WTC11 (cell line): ENCODE results near the gene DUSP6. TPM values are rescaled to one million over a fixed set of nuclear protein-coding genes. Genes with fewer than 3 reads are reported as not detected.

Experiments used
- ATAC-seq: fragments of 200-7000 bp; cut with Tn5 transposase; 2 replicates; pipeline ENCODE4 v1.10.0; 2021; ENCODE audit warnings: mild to moderate bottlenecking, moderate library complexity
- CTCF ChIA-PET: fragments of 300-600 bp; sonication (Branson Sonifier 250); formaldehyde crosslinking; loops from one replicate; lab custom pipeline; 2021; ENCODE audit warnings: antibody characterized with exemption; lab: Charles Lee
- POLR2A ChIA-PET: fragments of 350-600 bp; sonication (Branson Sonifier 250); formaldehyde crosslinking; loops from one replicate; lab custom pipeline; 2021; ENCODE audit warnings: antibody characterized with exemption; lab: Charles Lee
- DNase-seq: peaks from one replicate; pipeline ENCODE4 v3.0.0; 2021; ENCODE audit warnings: low spot score
- H3K27ac Mint-ChIP-seq: 2 replicates; pipeline ENCODE4 v1.8.0; 2021; ENCODE audit warnings: mixed read lengths
- H3K27me3 Mint-ChIP-seq: 2 replicates; pipeline ENCODE4 v1.8.0; 2021; ENCODE audit warnings: low read depth, mild to moderate bottlenecking, moderate library complexity, mixed read lengths
- H3K36me3 Mint-ChIP-seq: 2 replicates; pipeline ENCODE4 v1.8.0; 2021; ENCODE audit warnings: mixed read lengths
- H3K4me1 Mint-ChIP-seq: 2 replicates; pipeline ENCODE4 v1.8.0; 2022; ENCODE audit warnings: mixed read lengths
- H3K4me3 Mint-ChIP-seq: 2 replicates; pipeline ENCODE4 v1.8.0; 2021; ENCODE audit warnings: mild to moderate bottlenecking, moderate library complexity, mixed read lengths
- H3K9me3 Mint-ChIP-seq: 2 replicates; pipeline ENCODE4 v1.8.0; 2021; ENCODE audit warnings: mixed read lengths
- AR ChIP-seq: fragments of 250-450 bp; sonication (Bioruptor Pico); IDR thresholded peaks from 2 replicates; pipeline ENCODE4 v1.9.0; 2021; ENCODE audit warnings: mild to moderate bottlenecking
- ELF4 ChIP-seq: sonication (generic); formaldehyde crosslinking; IDR thresholded peaks from 2 replicates; pipeline ENCODE4 v1.8.1; 2022; ENCODE audit warnings: low read depth, mild to moderate bottlenecking, moderate library complexity, missing genetic modification reagents
- ETV6 ChIP-seq: sonication (generic); formaldehyde crosslinking; IDR thresholded peaks from 2 replicates; pipeline ENCODE4 v1.8.1; 2022; ENCODE audit warnings: mild to moderate bottlenecking, missing genetic modification reagents
- FOXP1 ChIP-seq: sonication (generic); formaldehyde crosslinking; IDR thresholded peaks from 2 replicates; pipeline ENCODE4 v1.8.0; 2022; ENCODE audit warnings: missing genetic modification reagents, mild to moderate bottlenecking, moderate library complexity, borderline replicate concordance
- HMGA2 ChIP-seq: fragments of 250-450 bp; sonication (Bioruptor Pico); IDR thresholded peaks from 2 replicates; pipeline ENCODE4 v1.4.0; 2021; ENCODE audit warnings: mild to moderate bottlenecking, moderate library complexity
- IRF1 ChIP-seq: sonication (generic); formaldehyde crosslinking; IDR thresholded peaks from 2 replicates; pipeline ENCODE4 v1.8.0; 2023; ENCODE audit warnings: missing genetic modification reagents
- NFYB ChIP-seq: sonication (generic); formaldehyde crosslinking; conservative IDR thresholded peaks from 2 replicates; pipeline ENCODE4 v1.8.0; 2022; ENCODE audit warnings: low read depth, missing genetic modification reagents
- SP1 ChIP-seq: sonication (generic); formaldehyde crosslinking; conservative IDR thresholded peaks from 2 replicates; pipeline ENCODE4 v1.8.1; 2022; ENCODE audit warnings: missing genetic modification reagents
- TCF7 ChIP-seq: sonication (generic); formaldehyde crosslinking; IDR thresholded peaks from 2 replicates; pipeline ENCODE4 v1.8.0; 2022; ENCODE audit warnings: mild to moderate bottlenecking, low read depth, missing genetic modification reagents, moderate library complexity
- TEAD1 ChIP-seq: sonication (generic); formaldehyde crosslinking; IDR thresholded peaks from 2 replicates; pipeline ENCODE4 v1.8.0; 2022; ENCODE audit warnings: mild to moderate bottlenecking, missing genetic modification reagents
- ZBTB43 ChIP-seq: sonication (generic); formaldehyde crosslinking; IDR thresholded peaks from 2 replicates; pipeline ENCODE4 v1.8.1; 2023; ENCODE audit warnings: mild to moderate bottlenecking, missing genetic modification reagents
- ZNF263 ChIP-seq: sonication (generic); formaldehyde crosslinking; IDR thresholded peaks from 2 replicates; pipeline ENCODE4 v1.8.1; 2022; ENCODE audit warnings: low read depth, mild to moderate bottlenecking, moderate library complexity, missing genetic modification reagents
- ZNF423 ChIP-seq: fragments of 250-450 bp; sonication (Bioruptor Pico); IDR thresholded peaks from 2 replicates; pipeline ENCODE4 v2.1.2; 2022; ENCODE audit warnings: mild to moderate bottlenecking, moderate library complexity
- ZNF532 ChIP-seq: fragments of 250-450 bp; sonication (Bioruptor Pico); IDR thresholded peaks from 2 replicates; pipeline ENCODE4 v1.9.0; 2021; ENCODE audit warnings: mild to moderate bottlenecking, borderline replicate concordance
- total RNA-seq: library from RNA; stranded (reverse); gene quantifications from 3 replicates; pipeline ENCODE4 v1.2.3, GENCODE V29; 2021
- TF ChIP-seq, protein P1 (sequence below): sonication (generic); formaldehyde crosslinking; conservative IDR thresholded peaks from 2 replicates; pipeline ENCODE4 v1.8.1; 2023; ENCODE audit warnings: mild to moderate bottlenecking, low read depth, missing genetic modification reagents, moderate library complexity
- TF ChIP-seq, protein P2 (sequence below): sonication (generic); formaldehyde crosslinking; IDR thresholded peaks from 2 replicates; pipeline ENCODE4 v1.8.1; 2023; ENCODE audit warnings: mild to moderate bottlenecking, missing genetic modification reagents, moderate library complexity
- TF ChIP-seq, protein P3 (sequence below): sonication (generic); formaldehyde crosslinking; conservative IDR thresholded peaks from 2 replicates; pipeline ENCODE4 v1.8.1; 2022; ENCODE audit warnings: mild to moderate bottlenecking, missing genetic modification reagents
- TF ChIP-seq, protein P4 (sequence below): fragments of 200-600 bp; IDR thresholded peaks from 2 replicates; pipeline ENCODE4 v1.8.0; 2022; ENCODE audit warnings: antibody characterized with exemption

Gene DUSP6
- total RNA-seq, 1 experiment from 2014 or later = 245 TPM

- no peaks in the 10 kb centered on the region for H3K36me3 Mint-ChIP-seq
- POLR2A ChIA-PET = no interaction called here
- TF ChIP-seq, protein P1, sequence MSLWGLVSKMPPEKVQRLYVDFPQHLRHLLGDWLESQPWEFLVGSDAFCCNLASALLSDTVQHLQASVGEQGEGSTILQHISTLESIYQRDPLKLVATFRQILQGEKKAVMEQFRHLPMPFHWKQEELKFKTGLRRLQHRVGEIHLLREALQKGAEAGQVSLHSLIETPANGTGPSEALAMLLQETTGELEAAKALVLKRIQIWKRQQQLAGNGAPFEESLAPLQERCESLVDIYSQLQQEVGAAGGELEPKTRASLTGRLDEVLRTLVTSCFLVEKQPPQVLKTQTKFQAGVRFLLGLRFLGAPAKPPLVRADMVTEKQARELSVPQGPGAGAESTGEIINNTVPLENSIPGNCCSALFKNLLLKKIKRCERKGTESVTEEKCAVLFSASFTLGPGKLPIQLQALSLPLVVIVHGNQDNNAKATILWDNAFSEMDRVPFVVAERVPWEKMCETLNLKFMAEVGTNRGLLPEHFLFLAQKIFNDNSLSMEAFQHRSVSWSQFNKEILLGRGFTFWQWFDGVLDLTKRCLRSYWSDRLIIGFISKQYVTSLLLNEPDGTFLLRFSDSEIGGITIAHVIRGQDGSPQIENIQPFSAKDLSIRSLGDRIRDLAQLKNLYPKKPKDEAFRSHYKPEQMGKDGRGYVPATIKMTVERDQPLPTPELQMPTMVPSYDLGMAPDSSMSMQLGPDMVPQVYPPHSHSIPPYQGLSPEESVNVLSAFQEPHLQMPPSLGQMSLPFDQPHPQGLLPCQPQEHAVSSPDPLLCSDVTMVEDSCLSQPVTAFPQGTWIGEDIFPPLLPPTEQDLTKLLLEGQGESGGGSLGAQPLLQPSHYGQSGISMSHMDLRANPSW = no peak
- TF ChIP-seq, protein P2, sequence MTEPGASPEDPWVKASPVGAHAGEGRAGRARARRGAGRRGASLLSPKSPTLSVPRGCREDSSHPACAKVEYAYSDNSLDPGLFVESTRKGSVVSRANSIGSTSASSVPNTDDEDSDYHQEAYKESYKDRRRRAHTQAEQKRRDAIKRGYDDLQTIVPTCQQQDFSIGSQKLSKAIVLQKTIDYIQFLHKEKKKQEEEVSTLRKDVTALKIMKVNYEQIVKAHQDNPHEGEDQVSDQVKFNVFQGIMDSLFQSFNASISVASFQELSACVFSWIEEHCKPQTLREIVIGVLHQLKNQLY (CRISPR knock-in tag) = no peak
- TF ChIP-seq ETV6 (no peak), ZNF532 (CRISPR knock-in tag) (no peak), HMGA2 (CRISPR knock-in tag) (no peak), ZNF423 (CRISPR knock-in tag) (no peak), FOXP1 (CRISPR knock-in tag) (no peak), SP1 (CRISPR knock-in tag) (no peak), ZBTB43 (CRISPR knock-in tag) (no peak), AR (CRISPR knock-in tag) (no peak), ELF4 (CRISPR knock-in tag) (no peak), IRF1 (CRISPR knock-in tag) (no peak), TEAD1 (CRISPR knock-in tag) (no peak), ZNF263 (CRISPR knock-in tag) (no peak), NFYB (CRISPR knock-in tag) (no peak), TCF7 (no peak)
- TF ChIP-seq, protein P3, sequence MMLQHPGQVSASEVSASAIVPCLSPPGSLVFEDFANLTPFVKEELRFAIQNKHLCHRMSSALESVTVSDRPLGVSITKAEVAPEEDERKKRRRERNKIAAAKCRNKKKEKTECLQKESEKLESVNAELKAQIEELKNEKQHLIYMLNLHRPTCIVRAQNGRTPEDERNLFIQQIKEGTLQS (CRISPR knock-in tag) = no peak
- TF ChIP-seq, protein P4, sequence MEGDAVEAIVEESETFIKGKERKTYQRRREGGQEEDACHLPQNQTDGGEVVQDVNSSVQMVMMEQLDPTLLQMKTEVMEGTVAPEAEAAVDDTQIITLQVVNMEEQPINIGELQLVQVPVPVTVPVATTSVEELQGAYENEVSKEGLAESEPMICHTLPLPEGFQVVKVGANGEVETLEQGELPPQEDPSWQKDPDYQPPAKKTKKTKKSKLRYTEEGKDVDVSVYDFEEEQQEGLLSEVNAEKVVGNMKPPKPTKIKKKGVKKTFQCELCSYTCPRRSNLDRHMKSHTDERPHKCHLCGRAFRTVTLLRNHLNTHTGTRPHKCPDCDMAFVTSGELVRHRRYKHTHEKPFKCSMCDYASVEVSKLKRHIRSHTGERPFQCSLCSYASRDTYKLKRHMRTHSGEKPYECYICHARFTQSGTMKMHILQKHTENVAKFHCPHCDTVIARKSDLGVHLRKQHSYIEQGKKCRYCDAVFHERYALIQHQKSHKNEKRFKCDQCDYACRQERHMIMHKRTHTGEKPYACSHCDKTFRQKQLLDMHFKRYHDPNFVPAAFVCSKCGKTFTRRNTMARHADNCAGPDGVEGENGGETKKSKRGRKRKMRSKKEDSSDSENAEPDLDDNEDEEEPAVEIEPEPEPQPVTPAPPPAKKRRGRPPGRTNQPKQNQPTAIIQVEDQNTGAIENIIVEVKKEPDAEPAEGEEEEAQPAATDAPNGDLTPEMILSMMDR = no peak
- TF ChIP-seq, all 79 proteins: peak for 0
- Mint-ChIP-seq H3K4me1 (peaks cover 11% of the 10 kb centered on the region), H3K9me3 (no peaks in the 10 kb centered on the region), H3K4me3 (no peak overlapping the region), H3K27me3 (no peaks in the 10 kb centered on the region), H3K27ac (no peak overlapping the region)
- CTCF ChIA-PET = no interaction called here
- ATAC-seq (no peak), DNase-seq (no peak)
Measured at GRCh38 chr12:89391726-89392336, 39.5 kb upstream of the DUSP6 start.
